HEK293 (cell line): Measurements from ENCODE around the gene TCF12.

Experiments
- CTCF ChIA-PET: fragments of 350-600 bp; formaldehyde crosslinking; extraction: SDS; loops from one replicate; lab custom pipeline; 2021; ENCODE audit warnings: antibody characterized with exemption; lab: Yijun Ruan, JAX
- POLR2A ChIA-PET: fragments of 300-600 bp; formaldehyde crosslinking; extraction: SDS; loops from one replicate; lab custom pipeline; 2020; ENCODE audit warnings: antibody characterized with exemption, inconsistent platforms; lab: Yijun Ruan, JAX
- H3K27ac ChIP-seq: fragments of 200-500 bp; sonication (Bioruptor generic); 2 replicates; pipeline ENCODE4 v1.5.1; 2014; ENCODE audit warnings: low read depth, low read length, control low read depth, inconsistent platforms; ENCODE audit errors: extremely low read depth
- H3K36me3 ChIP-seq, 2 experiments: fragments of 200-500 bp in 1 of 2; sonication (Bioruptor generic) in 1 of 2; 1 replicate in 1 of 2; 2 replicates in 1 of 2; pipeline ENCODE4 v1.5.1; 2014 to 2017; ENCODE audit warnings: inconsistent platforms in 2 of 2, low read length in 2 of 2; ENCODE audit not compliant: control insufficient read depth in 2 of 2, insufficient read depth in 1 of 2
- H3K4me1 ChIP-seq: fragments of 200-500 bp; sonication (Bioruptor generic); 2 replicates; pipeline ENCODE4 v1.5.1; 2014; ENCODE audit warnings: mild to moderate bottlenecking, low read length, inconsistent platforms; ENCODE audit not compliant: control insufficient read depth, insufficient read depth
- H3K4me3 ChIP-seq: 2 replicates; pipeline ENCODE4 v1.5.1; 2011; ENCODE audit warnings: low read depth, mild to moderate bottlenecking, control low read depth, low read length, moderate library complexity
- H3K9me3 ChIP-seq: fragments of 200-500 bp; sonication (Bioruptor generic); 2 replicates; pipeline ENCODE4 v1.5.1; 2014; ENCODE audit warnings: low read depth, low read length, inconsistent platforms; ENCODE audit not compliant: control insufficient read depth, insufficient read depth
- KLF16 ChIP-seq: fragments of 450-650 bp; formaldehyde crosslinking; IDR thresholded peaks from 2 replicates; pipeline ENCODE4 v1.5.1; 2017; ENCODE audit warnings: missing biosample characterization, missing genetic modification characterization
- MEIS1 ChIP-seq: sonication (generic); formaldehyde crosslinking; IDR thresholded peaks from 2 replicates; pipeline ENCODE4 v1.8.1; 2022; ENCODE audit warnings: missing genetic modification reagents, mild to moderate bottlenecking, borderline replicate concordance
- MZF1 ChIP-seq: fragments of 450-650 bp; formaldehyde crosslinking; IDR thresholded peaks from 2 replicates; pipeline ENCODE4 v1.5.1; 2017; ENCODE audit warnings: missing biosample characterization, missing genetic modification characterization, borderline replicate concordance
- PBX3 ChIP-seq: sonication (generic); formaldehyde crosslinking; IDR thresholded peaks from 2 replicates; pipeline ENCODE4 v1.8.1; 2022; ENCODE audit warnings: mild to moderate bottlenecking, moderate library complexity, missing genetic modification reagents
- PRDM2 ChIP-seq: fragments of 450-650 bp; formaldehyde crosslinking; IDR thresholded peaks from 2 replicates; pipeline ENCODE4 v1.5.1; 2016; ENCODE audit warnings: missing biosample characterization, missing genetic modification characterization, borderline replicate concordance
- ZBTB20 ChIP-seq: fragments of 450-650 bp; formaldehyde crosslinking; IDR thresholded peaks from 2 replicates; pipeline ENCODE4 v1.5.1; 2016; ENCODE audit warnings: missing biosample characterization, missing genetic modification characterization
- ZFP3 ChIP-seq: fragments of 450-650 bp; formaldehyde crosslinking; IDR thresholded peaks from 2 replicates; pipeline ENCODE4 v1.5.1; 2016; ENCODE audit warnings: low read depth, missing biosample characterization, missing genetic modification characterization
- ZNF148 ChIP-seq: fragments of 450-650 bp; formaldehyde crosslinking; IDR thresholded peaks from 2 replicates; pipeline ENCODE4 v1.5.0; 2017; ENCODE audit warnings: missing biosample characterization, missing genetic modification characterization, borderline replicate concordance
- ZNF157 ChIP-seq: fragments of 450-650 bp; formaldehyde crosslinking; IDR thresholded peaks from 2 replicates; pipeline ENCODE4 v1.5.1; 2016; ENCODE audit warnings: missing biosample characterization, missing genetic modification characterization
- ZNF211 ChIP-seq: fragments of 450-650 bp; formaldehyde crosslinking; IDR thresholded peaks from 2 replicates; pipeline ENCODE4 v1.5.1; 2016; ENCODE audit warnings: low read depth, missing biosample characterization, missing genetic modification characterization
- ZNF311 ChIP-seq: fragments of 450-650 bp; formaldehyde crosslinking; IDR thresholded peaks from 2 replicates; pipeline ENCODE4 v1.5.1; 2017; ENCODE audit warnings: missing biosample characterization, missing genetic modification characterization, borderline replicate concordance
- ZNF391 ChIP-seq: fragments of 450-650 bp; formaldehyde crosslinking; IDR thresholded peaks from 2 replicates; pipeline ENCODE4 v1.5.1; 2016; ENCODE audit warnings: low read depth, missing biosample characterization, missing genetic modification characterization, borderline replicate concordance
- ZNF433 ChIP-seq: fragments of 450-650 bp; formaldehyde crosslinking; IDR thresholded peaks from 2 replicates; pipeline ENCODE4 v1.5.1; 2016; ENCODE audit warnings: missing biosample characterization, missing genetic modification characterization, low read depth
- ZNF473 ChIP-seq: fragments of 450-650 bp; formaldehyde crosslinking; IDR thresholded peaks from 2 replicates; pipeline ENCODE4 v1.5.1; 2017; ENCODE audit warnings: missing biosample characterization, missing genetic modification characterization
- ZNF48 ChIP-seq: fragments of 450-650 bp; formaldehyde crosslinking; IDR thresholded peaks from 2 replicates; pipeline ENCODE4 v1.5.1; 2016; ENCODE audit warnings: missing biosample characterization, missing genetic modification characterization
- ZNF561 ChIP-seq: fragments of 450-650 bp; IDR thresholded peaks from 2 replicates; pipeline ENCODE4 v1.5.1; 2018; ENCODE audit warnings: missing biosample characterization, missing genetic modification characterization, borderline replicate concordance
- ZNF571 ChIP-seq: fragments of 450-650 bp; formaldehyde crosslinking; IDR thresholded peaks from 2 replicates; pipeline ENCODE4 v1.5.0; 2017; ENCODE audit warnings: missing biosample characterization, missing genetic modification characterization
- ZNF585B ChIP-seq: fragments of 450-650 bp; formaldehyde crosslinking; IDR thresholded peaks from 2 replicates; pipeline ENCODE4 v1.5.1; 2016; ENCODE audit warnings: missing biosample characterization, missing genetic modification characterization
- ZNF600 ChIP-seq: fragments of 450-650 bp; formaldehyde crosslinking; IDR thresholded peaks from 2 replicates; pipeline ENCODE4 v1.5.1; 2016; ENCODE audit warnings: missing biosample characterization, missing genetic modification characterization
- ZNF704 ChIP-seq: fragments of 450-650 bp; formaldehyde crosslinking; IDR thresholded peaks from 2 replicates; pipeline ENCODE4 v1.5.1; 2016; ENCODE audit warnings: missing biosample characterization, missing genetic modification characterization
- ZNF76 ChIP-seq: fragments of 450-650 bp; formaldehyde crosslinking; IDR thresholded peaks from 2 replicates; pipeline ENCODE4; 2016; ENCODE audit warnings: low read depth, missing biosample characterization, missing genetic modification characterization, borderline replicate concordance
- ZNF768 ChIP-seq: fragments of 450-650 bp; formaldehyde crosslinking; IDR thresholded peaks from 2 replicates; pipeline ENCODE4 v1.5.1; 2018; ENCODE audit warnings: missing biosample characterization, mild to moderate bottlenecking, missing genetic modification characterization
- ZSCAN23 ChIP-seq: fragments of 450-650 bp; formaldehyde crosslinking; IDR thresholded peaks from 2 replicates; pipeline ENCODE4 v1.5.1; 2016; ENCODE audit warnings: missing biosample characterization, missing genetic modification characterization

Gene TCF12

GRCh38 chr15:57060799-57061198 lies 142.4 kb downstream of the TCF12 start (continued):
- TF ChIP-seq PRDM2 (tag by site-specific recombination) = no peak
- TF ChIP-seq ZSCAN23 (tag by site-specific recombination) = no peak
- TF ChIP-seq ZNF148 = no peak
- no peak for TF ChIP-seq ZNF391 (tag by site-specific recombination)
- TF ChIP-seq ZFP3 (tag by site-specific recombination) = no peak
- TF ChIP-seq ZNF600 (tag by site-specific recombination) = no peak
- TF ChIP-seq ZNF571 (tag by site-specific recombination) = no peak
- no peak for TF ChIP-seq MEIS1 (CRISPR knock-in tag)
- no peak for TF ChIP-seq ZNF768 (tag by site-specific recombination)
- TF ChIP-seq KLF16 (tag by site-specific recombination) = no peak
- no peak for TF ChIP-seq ZNF473 (tag by site-specific recombination)
- no peak for TF ChIP-seq ZNF433
- TF ChIP-seq PBX3 (CRISPR knock-in tag) = no peak

GRCh38 chr15:57061281-57061680 lies 142.8 kb downstream of the TCF12 start:
- Histone ChIP-seq H3K4me1 (0 out of 2 replicates have a peak, but pooled peaks cover 7% of the 10 kb centered on the region), H3K36me3 (no peaks in the 10 kb centered on the region; a peak in 1 of 3 replicates), H3K4me3 (no peak overlapping the region)
- POLR2A ChIA-PET = no interaction called here
- TF ChIP-seq ZNF76 (tag by site-specific recombination) (no peak), ZNF48 (no peak), ZNF211 (no peak), ZNF311 (tag by site-specific recombination) (no peak), ZNF157 (no peak), MZF1 (tag by site-specific recombination) (no peak), ZNF561 (tag by site-specific recombination) (no peak), ZBTB20 (tag by site-specific recombination) (no peak), ZNF585B (tag by site-specific recombination) (no peak), ZNF704 (tag by site-specific recombination) (no peak)
- TF ChIP-seq, all 188 proteins: peak for 0
- CTCF ChIA-PET = interaction anchor here (0.6 kb wide), 1 partner anchor 818 kb away, joined by 3 read pairs; no protein-coding TSS in a partner anchor
- no peaks in the 10 kb centered on the region for H3K9me3 ChIP-seq
- H3K27ac ChIP-seq = no peak overlapping the region
